NCI-H2227 treated with DMSO at 0.1 percent for 48 hours (cell line): Measurements from ENCODE around the gene ITGB3.
"Not testable (repeated sequence)": the region's sequence is repeated elsewhere in the genome, so short reads cannot be mapped to it uniquely, and the experiment has no call there.

ENCODE experiments used
- DNase-seq: peaks from one replicate; lab custom pipeline; 2025; lab: John Stamatoyannopoulos, UW

Gene ITGB3

GRCh38 chr17:47223007-47223406 is 30.6 kb upstream of the ITGB3 start:
- DNase-seq: no peak

- no peak for DNase-seq
Observed at GRCh38 chr17:47223460-47223859, 30.2 kb upstream of the ITGB3 start.

GRCh38 chr17:47224077-47224476 is 29.6 kb upstream of the ITGB3 start:
- not testable (repeated sequence) for DNase-seq

DNA sequence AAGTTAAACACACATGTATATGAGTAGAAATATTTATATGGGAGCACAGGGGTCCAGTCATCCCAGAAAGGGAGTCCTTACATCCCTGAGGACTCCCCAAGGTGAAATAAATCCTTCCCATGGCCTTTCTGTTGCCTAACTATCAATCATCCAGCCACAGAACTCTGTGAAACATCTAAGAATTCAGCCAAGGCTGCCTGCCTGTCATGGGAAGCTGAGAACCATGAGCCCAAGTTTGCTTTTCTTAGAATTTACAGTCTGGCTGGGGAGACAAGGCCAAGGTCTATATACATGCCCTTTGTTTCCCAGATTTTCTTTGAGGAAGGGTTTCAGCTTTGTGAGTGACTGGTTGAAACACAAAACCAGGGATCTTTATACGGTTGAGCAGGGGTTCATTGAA is 28.7 kb upstream of the ITGB3 start:
- DNase-seq: no peak

DNA sequence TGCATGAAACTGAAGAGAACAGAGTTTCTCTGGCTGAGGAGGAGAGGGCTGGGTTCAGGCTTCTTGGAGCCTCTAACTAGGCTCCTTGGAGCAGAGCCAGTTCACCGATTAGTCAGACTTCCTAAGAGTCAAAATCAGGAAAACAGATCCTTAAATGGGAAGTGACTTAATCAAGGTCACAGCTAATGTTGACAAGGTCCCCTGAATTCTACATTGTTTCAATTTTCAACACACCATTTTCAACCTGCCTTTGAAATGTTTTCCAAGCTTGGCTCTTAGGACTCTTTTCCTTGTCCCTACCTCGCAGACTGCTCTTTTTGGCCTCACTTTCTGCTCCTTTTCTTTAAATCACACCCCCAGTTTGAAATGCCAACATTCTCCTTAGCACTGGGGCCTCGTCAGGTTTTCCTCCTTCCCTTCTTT is 28.2 kb upstream of the ITGB3 start:
- DNase-seq: no peak

- no peak for DNase-seq
Observed at GRCh38 chr17:47225911-47226688, 27.5 kb upstream of the ITGB3 start.

GRCh38 chr17:47227862-47228261 is 25.8 kb upstream of the ITGB3 start:
- DNase-seq: no peak

GRCh38 chr17:47229535-47230443 is 23.8 kb upstream of the ITGB3 start:
- DNase-seq: peak; percentile 81

DNA sequence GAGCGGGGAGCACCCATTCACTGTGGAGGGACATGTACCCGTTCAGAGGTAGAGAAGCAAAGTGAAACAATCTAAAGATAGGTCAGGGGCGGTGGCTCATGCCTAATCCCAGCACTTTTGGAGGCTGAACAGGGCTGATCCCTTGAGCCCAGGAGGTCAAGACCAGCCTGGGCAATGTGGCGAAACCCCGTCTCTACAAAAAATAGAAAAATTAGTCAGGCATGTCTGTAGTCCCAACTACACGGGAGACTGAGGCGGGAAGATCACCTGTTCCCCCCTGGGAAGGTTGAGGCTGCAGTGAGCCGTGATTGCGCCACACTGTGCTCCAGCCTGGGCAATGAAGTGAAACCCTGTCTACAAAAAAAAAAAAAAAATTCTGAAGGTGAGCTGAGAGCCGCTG is 22.8 kb upstream of the ITGB3 start:
- no peak for DNase-seq

DNA sequence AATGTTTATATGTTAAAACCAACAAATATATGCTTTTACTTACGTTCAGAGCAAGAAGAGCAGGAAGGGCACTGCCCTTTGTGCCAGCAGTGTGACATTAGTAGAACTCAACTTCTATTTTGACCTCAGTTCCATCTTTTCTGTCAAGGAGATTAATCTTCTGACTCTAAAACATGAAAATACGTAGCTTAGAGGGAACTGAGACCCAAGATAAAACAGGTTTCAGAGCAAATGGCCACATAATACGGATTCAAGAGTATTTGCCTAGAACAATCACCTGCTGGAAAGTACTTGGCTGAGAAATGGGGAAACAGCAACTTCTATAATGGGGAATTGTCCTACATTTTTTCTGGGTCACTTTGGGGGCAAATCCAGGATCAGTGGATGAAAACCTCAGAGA is 22.3 kb upstream of the ITGB3 start:
- DNase-seq: no peak

GRCh38 chr17:47231866-47232265 is 21.8 kb upstream of the ITGB3 start:
- DNase-seq: no peak

DNA sequence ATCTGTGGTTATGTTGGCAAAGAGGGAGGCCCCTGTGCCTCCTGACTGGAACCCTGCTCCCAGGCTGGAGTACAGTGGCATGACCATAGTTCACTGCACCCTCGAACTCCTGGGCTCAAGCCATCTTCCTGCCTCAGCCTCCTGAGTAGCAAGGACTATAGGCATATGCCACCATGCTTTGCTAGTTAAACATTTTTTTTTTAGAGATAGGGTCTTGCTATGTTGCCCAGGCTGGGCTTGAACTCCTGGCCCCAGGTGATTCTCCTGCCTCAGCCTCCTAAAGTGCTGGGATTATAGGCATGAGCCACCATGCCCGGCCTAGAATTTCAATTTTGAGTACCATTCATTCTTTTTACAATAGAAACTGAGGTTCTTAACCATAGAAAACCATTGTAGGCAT is 21.2 kb upstream of the ITGB3 start:
- DNase-seq: no peak

DNA sequence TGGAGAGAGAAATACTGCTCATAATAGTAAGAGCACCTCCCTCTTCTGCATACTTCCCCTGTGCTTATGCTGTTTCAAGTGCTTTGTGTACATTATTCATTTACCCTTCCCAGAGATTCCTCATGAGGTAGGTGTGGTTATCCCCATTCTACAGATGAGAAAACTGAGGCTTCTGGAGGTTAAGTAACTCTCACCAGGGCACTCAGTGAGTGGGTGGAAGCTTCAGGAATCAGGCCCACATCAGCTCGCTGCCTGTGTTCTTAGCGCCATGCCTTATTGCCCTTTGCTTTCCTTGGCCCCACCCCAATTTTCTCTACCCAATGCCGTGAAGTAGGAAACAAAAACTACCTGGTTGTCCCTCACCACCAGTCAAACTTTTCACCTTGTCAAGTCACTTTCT is 18.1 kb upstream of the ITGB3 start:
- DNase-seq: no peak

- DNase-seq: no peak
Observed at GRCh38 chr17:47235923-47236322, 17.7 kb upstream of the ITGB3 start.

- DNase-seq: no peak
Observed at GRCh38 chr17:47237841-47238240, 15.8 kb upstream of the ITGB3 start.

- DNase-seq: no peak
Observed at GRCh38 chr17:47238321-47239010, 15.2 kb upstream of the ITGB3 start.

DNA sequence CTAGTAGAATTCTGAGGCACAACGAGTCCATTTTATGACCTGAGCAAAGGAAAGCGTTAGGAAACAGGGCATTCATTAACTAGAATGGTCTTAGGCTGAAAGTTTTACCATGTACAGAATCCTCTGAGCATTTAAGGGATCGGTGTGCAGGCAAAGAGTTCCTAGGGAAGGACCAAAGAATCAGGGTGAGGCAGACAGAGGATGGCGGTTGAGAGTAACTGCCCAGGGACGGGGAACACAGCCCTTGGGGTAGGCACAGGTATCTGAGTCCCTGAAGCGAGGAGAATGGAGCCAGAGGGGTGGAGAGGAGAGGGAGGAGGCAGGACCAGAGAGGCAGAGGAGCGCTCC is 14.0 kb upstream of the ITGB3 start:
- no peak for DNase-seq

GRCh38 chr17:47239967-47240651 is 13.5 kb upstream of the ITGB3 start:
- no peak for DNase-seq

DNA sequence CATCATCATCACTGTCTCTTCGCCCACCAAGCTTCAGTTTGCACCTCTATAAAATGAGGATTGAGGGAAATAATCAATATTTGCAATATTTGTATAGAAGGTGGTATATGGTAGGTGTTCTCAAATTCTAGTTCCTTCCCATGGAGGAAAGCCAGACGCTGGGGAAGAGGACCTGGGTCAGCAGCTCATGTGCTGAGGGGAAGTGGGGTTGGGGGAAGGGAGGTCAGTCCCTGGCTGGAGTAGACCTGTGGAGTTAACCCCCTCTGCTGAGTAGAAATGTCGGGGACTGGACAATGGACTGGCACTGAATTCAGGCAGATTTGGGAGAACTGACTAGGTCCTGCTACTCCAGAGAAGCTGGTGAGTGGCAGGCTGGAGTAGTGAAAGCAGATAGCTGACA is 12.8 kb upstream of the ITGB3 start:
- DNase-seq: no peak

- no peak for DNase-seq
Observed at GRCh38 chr17:47242648-47243047, 11.0 kb upstream of the ITGB3 start.

DNA sequence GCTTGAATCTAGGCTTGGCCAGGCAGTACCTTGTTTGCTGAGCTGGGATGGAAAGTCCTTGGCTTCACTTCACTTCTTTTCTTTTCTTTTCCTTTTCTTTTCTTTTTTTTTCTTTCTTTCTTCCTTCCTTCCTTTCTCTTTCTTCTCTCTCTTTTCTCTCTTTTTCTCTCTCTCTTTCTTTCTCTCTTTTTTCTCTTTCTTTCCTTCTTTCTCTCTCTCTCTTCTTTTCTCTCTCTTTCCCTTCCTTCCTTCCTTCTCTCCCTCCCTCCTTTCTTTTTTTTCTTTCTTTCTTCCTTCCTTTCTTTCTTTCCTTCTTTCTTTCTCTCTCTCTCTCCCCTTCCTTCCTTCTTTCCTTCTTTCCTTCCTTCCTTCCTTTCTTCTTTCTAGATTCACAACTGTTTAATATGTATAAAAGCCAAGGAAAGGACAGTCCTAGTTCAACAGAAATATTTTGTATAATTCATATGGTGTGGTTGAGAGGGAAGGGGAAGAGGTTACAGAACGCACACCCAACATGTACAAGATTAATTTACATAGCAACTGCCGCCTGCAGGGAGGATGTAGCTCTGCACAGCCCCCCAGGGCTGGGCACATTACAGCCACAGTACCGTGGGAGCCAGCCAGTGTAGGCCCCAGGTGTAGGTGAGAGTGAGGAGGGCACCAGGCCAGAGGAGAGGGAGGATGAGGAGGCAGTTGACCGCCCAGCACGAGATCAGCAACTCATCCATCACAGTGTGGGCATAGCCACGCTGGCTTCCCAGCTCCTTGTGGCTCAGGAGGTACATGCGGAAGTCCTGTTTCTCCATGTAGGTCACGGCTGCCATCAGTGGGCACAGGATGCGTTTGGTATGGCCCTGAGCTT is 9.7 kb upstream of the ITGB3 start:
- no peak for DNase-seq
